Astrocyte of the hippocampus (primary cell): ENCODE results near the gene NMNAT2.

Experiments
- DNase-seq: peaks from one replicate; pipeline ENCODE4 v3.0.0; 2011; ENCODE audit warnings: low read depth, low spot score

Gene NMNAT2

GRCh38 chr1:183365676-183366075 lies 52.5 kb downstream of the NMNAT2 start:
- peak; percentile 37 for DNase-seq

GRCh38 chr1:183365093-183365492 lies 53.1 kb downstream of the NMNAT2 start:
- peak; percentile 56 for DNase-seq

GRCh38 chr1:183363972-183364371 lies 54.2 kb downstream of the NMNAT2 start:
- no peak for DNase-seq

- no peak for DNase-seq
These were observed 57.1 kb downstream of the NMNAT2 start for GRCh38 chr1:183361081-183361480.

- DNase-seq = no peak
These were observed 57.7 kb downstream of the NMNAT2 start for GRCh38 chr1:183360473-183360872.

GRCh38 chr1:183356534-183357182 lies 61.5 kb downstream of the NMNAT2 start:
- no peak for DNase-seq

- DNase-seq = no peak
These were observed 62.4 kb downstream of the NMNAT2 start for GRCh38 chr1:183355797-183356196.

- DNase-seq = no peak
These were observed 63.0 kb downstream of the NMNAT2 start for GRCh38 chr1:183355181-183355580.

- DNase-seq = no peak
These were observed 64.6 kb downstream of the NMNAT2 start for GRCh38 chr1:183353597-183353996.

GRCh38 chr1:183349201-183349711 lies 68.9 kb downstream of the NMNAT2 start:
- peak; percentile 83 for DNase-seq

GRCh38 chr1:183346276-183346732 lies 71.9 kb downstream of the NMNAT2 start:
- no peak for DNase-seq

- DNase-seq = peak; percentile 24
These were observed 78.5 kb downstream of the NMNAT2 start for GRCh38 chr1:183339556-183340167.

- peak; percentile 22 for DNase-seq
These were observed 87.0 kb downstream of the NMNAT2 start for GRCh38 chr1:183331091-183331742.

GRCh38 chr1:183330335-183330734 lies 87.8 kb downstream of the NMNAT2 start:
- no peak for DNase-seq

- no peak for DNase-seq
These were observed 89.8 kb downstream of the NMNAT2 start for GRCh38 chr1:183328371-183328770.

- no peak for DNase-seq
These were observed 90.5 kb downstream of the NMNAT2 start for GRCh38 chr1:183327434-183328290.

GRCh38 chr1:183323849-183324683 lies 94.1 kb downstream of the NMNAT2 start:
- no peak for DNase-seq

GRCh38 chr1:183319606-183320005 lies 98.6 kb downstream of the NMNAT2 start:
- no peak for DNase-seq

GRCh38 chr1:183319051-183319450 lies 99.1 kb downstream of the NMNAT2 start:
- no peak for DNase-seq

GRCh38 chr1:183318433-183318832 lies 99.7 kb downstream of the NMNAT2 start:
- peak; percentile 84 for DNase-seq
